Astrocyte (in vitro differentiated cells and primary cell): ENCODE measurements around the gene PRSS12. TPM values are rescaled to one million over a fixed set of nuclear protein-coding genes. Genes with fewer than 3 reads are reported as not detected.

Source experiments
- DNase-seq: peaks from one replicate; pipeline ENCODE4 v3.0.0-alpha.2; 2010; ENCODE audit warnings: low read depth
- FAIRE-seq: peaks from 2 replicates; lab custom pipeline; 2011; peaks lifted over from hg19 to GRCh38; lab: Jason Lieb, UNC
- H2AFZ ChIP-seq: 2 replicates; pipeline ENCODE4 v1.6.0; 2012; ENCODE audit warnings: low read depth, low read length, inconsistent platforms
- H3K27ac ChIP-seq: 2 replicates; pipeline ENCODE4 v1.5.1; 2011; ENCODE audit warnings: low read depth, low read length, inconsistent platforms
- H3K27me3 ChIP-seq: 2 replicates; pipeline ENCODE4 v1.6.0; 2011; ENCODE audit warnings: low read length, inconsistent platforms; ENCODE audit not compliant: insufficient read depth
- H3K36me3 ChIP-seq: 2 replicates; pipeline ENCODE4 v1.5.1; 2011; ENCODE audit warnings: low read length, inconsistent platforms; ENCODE audit not compliant: insufficient read depth
- H3K4me1 ChIP-seq: 2 replicates; pipeline ENCODE4 v1.5.1; 2011; ENCODE audit warnings: low read length, inconsistent platforms; ENCODE audit not compliant: insufficient read depth
- H3K4me2 ChIP-seq: 2 replicates; pipeline ENCODE4 v1.6.0; 2012; ENCODE audit warnings: low read length, inconsistent platforms
- H3K4me3 ChIP-seq: 2 replicates; pipeline ENCODE4 v1.5.1; 2011; ENCODE audit warnings: low read depth, mild to moderate bottlenecking, low read length, inconsistent platforms; ENCODE audit not compliant: insufficient read depth
- H3K79me2 ChIP-seq: 2 replicates; pipeline ENCODE4 v1.6.0; 2012; ENCODE audit warnings: mild to moderate bottlenecking, low read length, inconsistent platforms; ENCODE audit not compliant: insufficient read depth
- H3K9ac ChIP-seq: 2 replicates; pipeline ENCODE4 v1.6.0; 2012; ENCODE audit warnings: mild to moderate bottlenecking, low read length, inconsistent platforms
- H3K9me3 ChIP-seq: 2 replicates; pipeline ENCODE4 v1.5.1; 2012; ENCODE audit warnings: low read depth, mild to moderate bottlenecking, low read length, inconsistent platforms; ENCODE audit not compliant: insufficient read depth
- H4K20me1 ChIP-seq: 2 replicates; pipeline ENCODE4 v1.6.0; 2012; ENCODE audit warnings: low read length, inconsistent platforms; ENCODE audit not compliant: insufficient read depth
- H3K27ac Mint-ChIP-seq: one replicate; pipeline ENCODE4 v1.8.0; 2021; ENCODE audit warnings: mild to moderate bottlenecking, mixed read lengths; ENCODE audit not compliant: unreplicated experiment
- H3K27me3 Mint-ChIP-seq: one replicate; pipeline ENCODE4 v1.8.0; 2021; ENCODE audit warnings: low read depth, mixed read lengths; ENCODE audit not compliant: unreplicated experiment
- H3K36me3 Mint-ChIP-seq: one replicate; pipeline ENCODE4 v1.8.0; 2021; ENCODE audit warnings: low read depth, mixed read lengths; ENCODE audit not compliant: unreplicated experiment
- H3K4me1 Mint-ChIP-seq: one replicate; pipeline ENCODE4 v1.8.0; 2021; ENCODE audit warnings: low read depth, mixed read lengths; ENCODE audit not compliant: unreplicated experiment
- H3K4me3 Mint-ChIP-seq: one replicate; pipeline ENCODE4 v1.8.0; 2021; ENCODE audit warnings: mild to moderate bottlenecking, moderate library complexity, mixed read lengths; ENCODE audit not compliant: unreplicated experiment
- H3K9me3 Mint-ChIP-seq: one replicate; pipeline ENCODE4 v1.8.0; 2021; ENCODE audit warnings: mild to moderate bottlenecking, mixed read lengths; ENCODE audit not compliant: unreplicated experiment
- CTCF ChIP-seq: IDR thresholded peaks from 2 replicates; pipeline ENCODE4 v1.5.1; 2011; ENCODE audit warnings: low read depth, mild to moderate bottlenecking, inconsistent platforms, low read length, moderate library complexity; ENCODE audit not compliant: insufficient read depth
- EZH2 ChIP-seq: IDR thresholded peaks from 2 replicates; pipeline ENCODE4 v1.6.1; 2012; ENCODE audit warnings: mild to moderate bottlenecking, low read length, inconsistent platforms; ENCODE audit not compliant: insufficient read depth
- total RNA-seq: library from RNA; stranded (reverse); gene quantifications from 2 replicates; pipeline ENCODE4 v1.2.1, GENCODE V29; 2021

Gene PRSS12
- total RNA-seq, 1 donor from 2014 or later: 4.1 TPM

- Histone ChIP-seq H3K4me2 (peak overlapping the region; percentile 85), H3K9me3 (no peaks in the 10 kb centered on the region), H3K36me3 (no peaks in the 10 kb centered on the region), H3K27me3 (no peaks in the 10 kb centered on the region), H4K20me1 (no peaks in the 10 kb centered on the region), H3K4me1 (no peaks in the 10 kb centered on the region), H2AFZ (peak overlapping the region; percentile 87), H3K27ac (no peak overlapping the region), H3K79me2 (no peaks in the 10 kb centered on the region), H3K4me3 (peak overlapping the region; percentile 47), H3K9ac (peak overlapping the region; percentile 57)
- Mint-ChIP-seq H3K9me3 (peaks cover 3% of the 10 kb centered on the region), H3K27ac (no peak overlapping the region), H3K4me3 (no peak overlapping the region), H3K27me3 (no peaks in the 10 kb centered on the region), H3K4me1 (no peaks in the 10 kb centered on the region), H3K36me3 (no peaks in the 10 kb centered on the region)
- no peak for TF ChIP-seq EZH2
- no peak for TF ChIP-seq CTCF
- FAIRE-seq: no peak
- no peak for DNase-seq
Observed at GRCh38 chr4:118265312-118266144, 87.3 kb downstream of the PRSS12 start.

- FAIRE-seq: no peak
- Histone ChIP-seq H3K4me3 (no peak overlapping the region), H4K20me1 (no peaks in the 10 kb centered on the region), H3K27me3 (no peaks in the 10 kb centered on the region), H3K4me2 (no peak overlapping the region), H3K4me1 (no peaks in the 10 kb centered on the region), H3K27ac (no peak overlapping the region), H2AFZ (no peak overlapping the region), H3K36me3 (no peaks in the 10 kb centered on the region), H3K9me3 (no peaks in the 10 kb centered on the region), H3K79me2 (no peaks in the 10 kb centered on the region), H3K9ac (no peak overlapping the region)
- TF ChIP-seq EZH2 (no peak), CTCF (no peak)
- no peak overlapping the region for H3K4me3 Mint-ChIP-seq
- H3K4me1 Mint-ChIP-seq: no peaks in the 10 kb centered on the region
- no peak for DNase-seq
- no peak overlapping the region for H3K27ac Mint-ChIP-seq
- no peaks in the 10 kb centered on the region for H3K36me3 Mint-ChIP-seq
- H3K9me3 Mint-ChIP-seq: peaks cover 3% of the 10 kb centered on the region
- H3K27me3 Mint-ChIP-seq: no peaks in the 10 kb centered on the region
Observed at GRCh38 chr4:118264096-118264495, 88.7 kb downstream of the PRSS12 start.

DNA sequence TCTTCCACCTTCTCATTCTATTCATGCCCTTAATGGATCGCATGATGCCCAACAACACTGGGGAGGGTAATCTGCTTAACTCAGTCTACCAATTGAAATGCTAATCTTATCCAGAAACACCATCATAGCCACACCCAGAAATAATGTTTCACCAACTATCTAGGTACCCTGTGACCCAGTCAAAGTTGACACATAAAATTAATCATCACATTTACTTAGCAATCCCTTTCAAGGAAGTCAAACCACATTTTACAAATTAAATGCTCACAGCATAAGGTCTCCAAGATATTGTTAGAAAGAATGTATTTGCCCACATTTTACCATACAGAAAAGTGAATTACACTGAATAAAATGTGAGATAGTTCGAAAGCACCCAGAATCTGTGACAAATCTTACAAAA is 92.5 kb downstream of the PRSS12 start:
- no peaks in the 10 kb centered on the region for H3K4me1 Mint-ChIP-seq
- H3K79me2 ChIP-seq: no peaks in the 10 kb centered on the region

More for the DNA sequence above, 92.5 kb downstream of the PRSS12 start:
- Histone ChIP-seq H3K36me3 (no peaks in the 10 kb centered on the region), H2AFZ (no peak overlapping the region), H4K20me1 (no peaks in the 10 kb centered on the region), H3K4me3 (no peak overlapping the region), H3K9me3 (no peaks in the 10 kb centered on the region), H3K4me2 (no peak overlapping the region), H3K4me1 (no peaks in the 10 kb centered on the region), H3K9ac (no peak overlapping the region), H3K27me3 (no peaks in the 10 kb centered on the region), H3K27ac (no peak overlapping the region)
- Mint-ChIP-seq H3K4me3 (no peak overlapping the region), H3K36me3 (no peaks in the 10 kb centered on the region), H3K27ac (no peak overlapping the region), H3K27me3 (no peaks in the 10 kb centered on the region), H3K9me3 (no peaks in the 10 kb centered on the region)
- DNase-seq (no peak), FAIRE-seq (no peak)
- TF ChIP-seq EZH2 (no peak), CTCF (no peak)
